GM19193 (cell line): ENCODE results near the gene SFSWAP.

Experiments
- POLR2A ChIP-seq: IDR thresholded peaks from 4 replicates; pipeline ENCODE4 v1.6.1; 2011; ENCODE audit not compliant: insufficient read depth, insufficient read length; ENCODE audit errors: extremely low read depth

The SFSWAP gene

DNA sequence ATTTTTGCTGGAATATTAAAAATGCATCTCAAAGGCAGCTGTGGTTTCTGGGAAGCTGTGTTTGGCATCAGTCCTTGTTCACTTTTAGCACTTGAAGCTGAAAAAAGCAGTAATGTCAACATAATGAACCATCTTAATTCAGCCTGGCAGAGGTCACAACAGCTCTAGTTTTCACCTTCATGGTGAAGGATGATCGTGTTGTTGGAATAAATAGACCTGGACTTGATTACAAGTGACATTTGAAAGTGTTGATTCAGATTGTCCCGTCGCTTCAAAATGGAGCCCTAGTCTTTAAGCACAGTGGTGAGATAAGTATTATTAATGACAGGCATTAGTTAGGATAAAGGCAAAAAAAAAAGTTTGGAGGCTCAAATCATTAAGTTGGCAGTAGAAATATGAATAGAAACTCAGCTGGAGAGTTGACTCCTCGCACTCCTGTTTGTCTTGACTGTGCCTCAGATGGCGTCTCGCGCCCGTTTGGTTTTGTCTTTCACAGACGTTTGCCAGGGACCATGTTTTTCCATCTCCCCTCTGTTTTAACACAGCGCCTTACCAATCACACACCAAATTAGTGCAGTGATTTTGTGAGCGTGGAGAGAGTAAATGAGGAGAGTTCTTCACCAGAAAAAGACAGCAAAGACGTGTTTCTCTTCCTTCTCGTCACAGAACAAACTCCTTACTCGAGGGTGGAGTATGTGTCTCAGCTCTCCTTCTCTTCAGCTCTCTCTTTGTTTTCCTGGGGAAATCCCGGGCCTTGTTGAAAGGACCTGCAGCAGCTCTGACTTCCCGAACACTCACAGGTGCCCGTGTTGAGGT is 63.9 kb downstream of the SFSWAP start:
- no peak for TF ChIP-seq POLR2A

- TF ChIP-seq POLR2A = no peak
These were observed 64.7 kb downstream of the SFSWAP start for GRCh38 chr12:131775392-131776236.

- TF ChIP-seq POLR2A = peak; percentile 18
These were observed 65.5 kb downstream of the SFSWAP start for GRCh38 chr12:131776237-131776889.

- no peak for TF ChIP-seq POLR2A
These were observed 68.1 kb downstream of the SFSWAP start for GRCh38 chr12:131779027-131779426.

GRCh38 chr12:131782061-131782460 is 71.2 kb downstream of the SFSWAP start:
- TF ChIP-seq POLR2A = no peak

DNA sequence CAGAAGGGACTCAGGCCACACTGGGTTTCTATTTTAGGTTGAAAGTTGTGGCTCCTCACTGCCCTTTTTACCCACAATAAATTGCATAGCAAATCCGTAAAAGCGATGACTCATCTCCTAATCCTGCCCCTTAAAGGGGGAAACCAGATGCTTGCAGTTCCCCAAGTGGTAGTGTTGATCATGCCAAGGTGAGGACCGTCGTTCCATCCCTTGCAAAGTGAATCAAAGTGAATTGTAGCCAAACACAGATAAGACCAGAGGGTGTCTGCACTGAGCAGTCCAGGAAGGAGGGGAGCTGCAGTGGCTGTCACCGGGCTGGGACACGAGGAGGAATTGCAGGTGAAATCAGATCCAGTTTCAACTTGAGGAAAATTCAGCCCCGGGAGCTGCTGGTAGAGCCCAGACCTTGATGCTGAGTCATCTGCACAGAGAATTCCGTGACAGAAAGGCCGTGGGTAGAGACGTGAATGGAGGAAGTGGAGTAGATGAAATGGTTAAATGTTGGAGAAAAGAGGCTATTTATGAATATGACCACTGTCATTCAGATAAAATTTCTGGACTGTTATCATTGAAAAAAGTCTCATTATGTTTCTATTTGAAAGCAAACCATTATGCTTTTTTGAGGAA is 73.1 kb downstream of the SFSWAP start:
- TF ChIP-seq POLR2A = peak; percentile 56

- TF ChIP-seq POLR2A = no peak
These were observed 74.2 kb downstream of the SFSWAP start for GRCh38 chr12:131784909-131785762.

DNA sequence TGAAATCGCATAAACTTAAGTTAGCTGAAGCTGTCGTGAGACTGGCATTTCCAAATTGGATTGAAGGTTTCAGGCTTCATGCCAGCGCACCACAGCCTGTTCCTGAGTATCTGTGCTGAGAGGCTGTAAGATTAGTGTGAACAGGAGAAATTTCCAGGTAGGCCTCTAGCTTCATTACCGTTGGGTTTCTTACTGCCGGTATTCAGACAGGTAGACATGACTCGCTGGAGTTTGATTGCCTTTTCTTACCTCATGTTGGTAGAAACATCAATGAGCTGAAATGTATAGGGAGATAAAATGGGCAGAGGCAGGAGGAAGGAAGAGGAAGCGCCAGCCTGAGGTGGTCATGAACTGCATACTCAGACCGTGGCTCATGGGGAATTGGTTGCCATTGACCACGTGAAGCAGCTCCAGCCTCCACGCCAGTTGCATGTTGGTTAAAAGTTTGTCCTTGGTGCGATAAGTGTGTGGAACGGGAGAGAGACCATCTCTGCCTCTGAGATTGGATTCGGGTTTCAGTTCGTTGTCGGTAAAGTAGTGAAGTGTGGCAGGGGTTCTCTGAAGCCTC is 75.0 kb downstream of the SFSWAP start:
- no peak for TF ChIP-seq POLR2A

GRCh38 chr12:131786331-131786730 is 75.4 kb downstream of the SFSWAP start:
- no peak for TF ChIP-seq POLR2A

GRCh38 chr12:131787143-131787660 is 76.3 kb downstream of the SFSWAP start:
- no peak for TF ChIP-seq POLR2A

- TF ChIP-seq POLR2A = no peak
These were observed 77.2 kb downstream of the SFSWAP start for GRCh38 chr12:131788070-131788469.

DNA sequence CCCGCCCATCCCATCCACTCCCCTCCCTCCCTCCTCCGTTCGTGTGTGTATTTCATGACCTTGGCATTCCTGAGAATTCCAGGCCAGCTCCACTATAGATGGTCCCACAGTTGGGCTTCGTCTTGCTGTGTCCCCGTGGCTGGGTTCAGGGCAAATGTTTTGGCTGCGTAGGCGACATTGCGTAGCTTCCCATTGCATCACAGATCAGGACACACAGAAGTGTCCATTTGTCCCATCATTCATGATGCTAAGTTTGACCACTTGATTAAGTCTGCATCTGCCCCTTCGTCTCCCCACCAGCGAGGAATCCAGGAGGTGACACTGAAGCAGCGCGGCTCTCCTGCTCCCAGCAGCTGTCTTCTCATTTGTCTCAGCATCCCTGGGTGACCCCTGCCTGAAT is 78.7 kb downstream of the SFSWAP start:
- no peak for TF ChIP-seq POLR2A

GRCh38 chr12:131793243-131794022 is 82.5 kb downstream of the SFSWAP start:
- no peak for TF ChIP-seq POLR2A
